ENCODE data around the gene P3H1.
"Not testable (repeated sequence)": the region's sequence is repeated elsewhere in the genome, so short reads cannot be mapped to it uniquely, and the experiment has no call there.

Gene P3H1

DNA sequence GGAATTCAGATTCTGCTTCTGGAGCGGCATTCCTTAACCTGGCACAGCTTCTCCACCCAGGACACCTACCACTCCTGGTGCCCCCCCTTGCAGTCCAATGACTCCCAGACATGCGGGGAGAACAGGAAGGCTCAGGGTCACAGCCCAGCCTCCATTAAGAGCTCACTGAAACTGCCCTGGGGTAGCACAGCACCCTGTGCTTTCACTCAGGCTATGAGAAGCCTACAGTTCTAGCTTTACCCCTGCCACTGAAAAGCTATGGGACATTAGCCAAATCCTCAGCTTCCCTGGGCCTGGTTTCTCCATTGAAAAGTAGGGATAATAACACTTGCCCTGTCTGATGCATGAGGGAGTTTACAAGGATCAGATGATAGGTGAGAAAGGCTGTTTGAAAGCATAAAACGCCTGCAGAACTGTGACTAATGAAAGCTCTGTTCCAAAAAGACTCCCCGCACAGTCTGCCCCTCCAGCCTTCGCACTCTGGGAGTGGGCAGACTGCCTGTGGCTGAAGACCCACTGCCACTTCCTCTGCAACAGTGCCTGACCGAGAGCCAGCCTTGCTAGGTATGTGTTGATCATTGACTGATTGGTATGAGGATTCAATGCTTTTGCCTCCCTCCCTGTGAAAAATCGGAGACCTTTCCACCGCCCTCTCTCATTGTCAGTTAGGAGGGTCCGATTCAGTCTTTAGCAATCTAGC, 24.1 kb downstream of the P3H1 start:
- no peak for DNase-seq

DNA sequence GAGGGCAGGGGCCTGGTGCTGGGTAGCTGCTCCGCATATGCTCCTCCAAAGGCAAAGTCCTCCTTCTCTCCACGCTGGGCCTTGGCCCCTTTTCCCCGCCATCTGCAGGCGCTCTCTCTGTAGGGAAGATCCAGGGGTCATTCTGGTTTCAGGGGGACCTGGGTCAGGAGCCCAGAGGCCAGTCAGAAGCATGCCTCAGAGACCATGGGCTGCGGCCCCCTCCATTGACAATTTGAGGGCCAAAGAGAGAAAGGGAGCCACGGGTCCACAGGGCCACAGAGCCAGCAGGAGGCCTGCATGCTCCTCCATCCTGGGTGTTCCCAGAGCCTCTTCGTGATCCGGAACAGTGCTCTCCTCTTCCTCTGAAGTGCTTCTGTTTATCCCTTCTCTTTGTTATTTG, 24.7 kb downstream of the P3H1 start:
- DNase-seq = no peak

DNA sequence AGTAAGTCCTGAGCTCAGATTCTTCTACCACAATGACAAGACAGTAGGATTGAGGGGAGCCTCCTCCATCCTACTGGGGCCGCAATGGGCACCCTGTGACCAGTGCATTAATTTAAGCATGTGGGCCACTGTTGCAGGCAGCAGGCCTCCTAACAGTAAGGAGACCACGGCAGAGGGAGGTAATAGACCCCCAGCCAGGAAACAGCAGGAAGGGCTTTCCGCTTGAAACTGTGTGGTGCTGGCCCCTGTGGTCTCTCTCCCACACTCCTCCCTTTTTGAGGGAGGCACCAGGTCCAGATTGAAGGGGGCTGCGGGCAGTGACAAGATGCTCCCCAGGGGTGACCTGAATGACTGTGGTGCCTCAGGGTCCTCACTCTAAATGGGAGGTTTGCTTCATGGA, 25.1 kb downstream of the P3H1 start:
- no peak for DNase-seq

DNA sequence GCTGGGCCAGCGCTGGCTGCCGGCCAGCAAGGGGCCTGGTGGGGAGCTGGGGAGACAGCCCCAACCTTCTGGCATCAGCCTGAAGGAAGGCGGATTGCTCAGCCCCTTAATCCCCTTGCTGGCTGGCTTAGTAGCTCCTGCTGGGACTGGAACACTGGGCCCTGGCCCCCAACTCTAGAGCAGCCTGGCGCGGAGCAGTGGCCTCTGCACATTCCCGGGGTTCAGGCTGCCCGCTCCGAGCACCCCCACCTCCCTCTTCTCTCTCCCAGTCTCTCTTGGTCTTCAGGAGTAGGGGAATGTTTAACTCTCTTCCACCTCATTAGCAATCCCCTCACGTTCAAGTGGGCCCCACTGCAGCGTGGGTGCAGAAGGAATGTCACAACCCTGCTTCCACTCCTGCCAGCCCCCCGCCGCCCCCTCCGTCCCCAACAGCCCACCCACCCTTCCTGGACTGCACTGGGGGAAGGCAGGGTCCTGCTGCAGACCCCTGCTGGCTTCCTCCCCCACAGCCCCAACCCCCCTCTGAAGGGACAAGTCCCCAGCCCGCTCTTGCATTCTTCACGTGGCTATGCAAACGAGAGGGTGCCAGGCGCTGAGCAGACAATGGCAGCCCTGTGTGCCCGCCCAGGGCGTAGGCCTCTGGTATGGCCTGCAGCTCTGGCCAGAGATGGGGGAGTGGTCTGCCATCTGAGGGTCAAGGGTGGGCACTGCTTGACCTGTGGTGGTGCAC, 25.8 kb downstream of the P3H1 start:
- no peak for DNase-seq

DNA sequence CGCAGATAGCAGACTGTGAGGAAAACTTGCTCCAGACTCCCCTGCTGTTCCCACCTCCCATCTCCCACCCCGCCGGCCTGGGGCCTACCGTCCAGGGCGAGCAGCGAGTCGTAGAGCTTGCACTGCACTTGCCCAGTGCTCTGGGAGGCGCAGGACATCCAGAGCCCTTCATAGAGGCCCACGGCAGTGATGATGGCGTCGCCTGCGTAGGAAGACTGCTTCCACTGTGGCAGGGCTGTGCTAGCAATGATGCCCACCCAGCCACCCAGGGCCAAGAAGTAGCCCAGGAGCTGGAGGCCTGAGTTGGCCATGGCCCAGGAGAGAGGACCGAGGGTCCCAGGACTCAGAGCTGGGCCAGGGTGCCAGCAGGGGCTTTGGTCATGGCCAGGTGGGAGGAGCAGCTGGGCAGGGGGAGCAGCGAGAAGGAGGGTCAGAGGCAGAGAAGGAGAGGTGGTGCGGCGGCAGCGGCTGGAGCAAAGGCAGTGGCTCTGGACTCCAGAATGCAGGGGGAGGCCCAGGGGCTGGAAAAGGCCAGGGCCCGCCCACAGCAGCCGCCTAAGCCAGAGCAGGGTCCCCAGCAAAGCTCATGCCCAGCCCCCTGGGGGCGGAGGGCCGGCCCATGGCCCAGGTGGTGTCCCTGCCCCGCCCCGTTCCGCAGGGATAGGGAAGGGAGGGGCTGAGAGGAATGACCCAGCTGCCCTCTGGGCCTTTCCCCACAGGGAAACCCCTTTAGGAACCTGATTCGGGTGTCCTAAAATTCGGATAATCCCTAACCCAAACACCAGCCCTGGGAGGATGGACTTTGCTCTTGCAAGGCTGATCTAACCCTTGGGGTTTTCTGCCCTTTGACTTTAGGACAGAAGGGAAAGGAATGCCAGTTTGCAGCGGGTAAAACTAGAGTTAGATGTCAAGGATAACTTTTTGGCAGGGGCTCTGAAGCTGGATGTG, 26.8 kb downstream of the P3H1 start, which contains the start of gene CLDN19:
CLDN19 (minus strand) TSS at position 484 of the 948 bp plus-strand sequence; CDS start at position 311, 173 bp downstream.
- no peak for DNase-seq

DNA sequence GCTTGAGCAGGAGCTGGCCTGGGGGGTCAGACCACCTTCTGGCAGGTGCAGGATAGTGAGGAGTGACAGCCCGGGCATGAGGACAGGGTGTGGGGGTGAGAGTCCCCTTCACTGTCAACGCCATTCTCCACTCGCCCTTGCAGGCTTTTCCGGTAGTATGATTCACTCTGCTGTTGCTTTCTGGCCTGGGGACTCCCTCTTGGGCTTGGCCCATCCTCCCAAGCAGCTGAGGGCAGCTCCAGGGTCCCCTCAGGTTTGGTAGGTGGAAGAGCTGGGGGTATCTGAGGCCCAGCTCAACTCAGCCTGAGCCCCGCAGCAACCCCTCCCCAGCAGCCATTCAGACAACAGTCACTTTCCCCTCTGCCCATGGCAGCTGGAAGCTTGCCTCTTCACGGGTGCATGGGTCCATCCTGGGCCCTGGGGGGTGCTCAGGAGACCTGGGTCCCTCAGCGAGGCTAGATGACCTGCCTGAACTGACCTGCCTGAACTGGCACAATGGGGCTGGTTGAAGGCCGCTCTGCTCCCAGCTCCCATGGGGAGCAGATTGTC, 28.1 kb downstream of the P3H1 start:
- no peak for DNase-seq

DNA sequence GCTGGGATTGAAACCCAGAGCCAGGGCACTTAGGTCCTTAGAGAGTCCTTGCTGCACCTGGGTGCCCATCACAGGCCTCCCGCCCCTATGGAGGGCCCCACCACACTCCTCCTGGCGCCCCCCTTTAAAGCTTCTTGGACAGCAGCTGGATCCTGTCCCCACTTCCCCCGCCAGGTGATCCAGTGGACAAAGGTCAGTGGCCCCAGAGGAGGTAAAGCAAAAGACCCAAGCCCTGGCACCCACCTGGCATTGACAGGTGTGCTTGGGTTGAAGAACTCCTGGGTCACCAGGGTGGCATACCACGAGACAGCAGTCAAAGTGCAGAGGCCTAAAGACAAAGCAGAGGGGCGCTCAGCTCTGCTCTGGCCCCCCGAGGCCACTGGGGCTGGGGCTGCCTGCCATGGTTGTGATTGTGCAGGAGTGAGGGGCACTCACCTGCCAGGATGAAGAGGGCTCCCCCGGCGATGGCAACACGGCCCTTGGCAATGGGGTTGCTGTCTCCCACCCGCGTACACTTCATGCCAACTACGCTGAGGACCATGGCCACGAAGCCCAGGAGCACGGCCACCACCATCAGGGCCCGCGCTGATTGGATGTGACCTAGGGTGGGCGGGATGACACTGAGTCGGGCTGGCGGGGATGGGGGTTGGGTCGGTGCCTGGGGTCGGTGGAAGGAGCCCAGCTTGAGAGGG, 28.7 kb downstream of the P3H1 start:
- DNase-seq = no peak

DNA sequence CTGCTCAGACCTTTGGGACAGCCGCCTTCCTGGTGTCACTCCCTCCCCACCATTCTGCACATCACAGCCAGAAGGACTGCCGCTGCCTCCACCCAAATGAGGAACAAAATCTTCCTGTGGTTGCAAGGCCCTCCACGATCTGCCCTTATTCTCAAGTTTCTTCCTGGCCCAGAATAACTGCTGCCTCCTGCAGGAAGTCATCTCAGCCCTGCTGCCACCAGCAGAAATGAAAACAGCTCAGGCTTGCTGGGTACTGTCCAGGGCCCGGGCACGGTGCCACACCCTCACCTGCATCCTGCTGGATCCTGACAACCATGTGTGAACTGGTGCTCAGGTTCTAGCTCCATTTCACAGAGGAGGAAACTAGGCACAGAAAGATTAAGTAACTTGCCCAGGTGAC, 29.6 kb downstream of the P3H1 start:
- no peak for DNase-seq

DNA sequence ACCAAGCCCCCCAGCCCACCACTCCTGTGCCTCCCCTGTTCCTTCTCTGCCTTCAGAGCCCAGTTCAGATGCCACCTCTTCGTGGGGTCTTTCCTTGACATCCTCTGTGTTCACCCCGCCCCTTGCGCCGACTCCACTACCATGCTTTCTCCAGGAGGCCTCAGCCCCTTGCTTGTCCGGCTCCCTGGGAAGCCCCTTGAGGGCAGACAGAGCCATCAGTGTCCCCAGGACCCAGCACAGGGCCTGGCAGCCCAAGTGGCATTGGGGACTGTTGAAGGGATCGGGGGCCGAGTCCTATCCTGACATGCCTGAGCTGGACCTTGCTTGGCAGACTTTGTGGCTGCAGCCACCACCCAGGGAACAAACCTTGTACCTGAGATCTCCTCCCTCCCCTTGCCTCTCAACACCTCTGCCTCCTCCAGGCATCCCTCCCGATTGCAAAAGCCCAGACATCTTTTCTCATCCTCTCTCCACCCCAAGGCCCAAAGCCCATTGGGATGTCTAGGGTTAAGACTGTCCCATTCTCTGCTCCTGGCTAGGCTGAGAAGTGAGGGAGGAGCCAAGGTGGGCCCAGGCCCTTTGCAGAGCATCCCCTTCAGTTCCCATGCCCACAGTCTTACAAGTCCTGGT, 30.1 kb downstream of the P3H1 start:
- no peak for DNase-seq

DNA sequence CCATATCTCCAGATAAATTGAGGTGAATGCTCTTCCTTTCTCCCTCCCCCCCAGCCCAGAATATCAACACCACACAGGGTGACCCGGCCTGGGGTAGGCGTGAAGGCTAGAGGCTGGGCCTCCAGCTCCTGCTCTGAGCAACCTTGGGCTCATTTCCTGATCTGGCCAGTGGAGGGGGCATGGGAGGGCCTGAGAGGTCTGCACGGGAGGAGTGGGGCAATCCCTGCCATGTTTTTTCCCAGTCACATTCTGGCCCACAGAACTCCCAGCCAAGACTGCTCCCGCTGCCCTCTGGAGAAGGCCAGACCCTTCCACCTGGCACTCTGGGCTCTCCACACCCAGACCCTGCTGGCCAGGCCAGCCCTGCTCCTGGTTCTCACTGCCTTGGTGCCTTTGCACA, 30.7 kb downstream of the P3H1 start:
- DNase-seq = no peak

DNA sequence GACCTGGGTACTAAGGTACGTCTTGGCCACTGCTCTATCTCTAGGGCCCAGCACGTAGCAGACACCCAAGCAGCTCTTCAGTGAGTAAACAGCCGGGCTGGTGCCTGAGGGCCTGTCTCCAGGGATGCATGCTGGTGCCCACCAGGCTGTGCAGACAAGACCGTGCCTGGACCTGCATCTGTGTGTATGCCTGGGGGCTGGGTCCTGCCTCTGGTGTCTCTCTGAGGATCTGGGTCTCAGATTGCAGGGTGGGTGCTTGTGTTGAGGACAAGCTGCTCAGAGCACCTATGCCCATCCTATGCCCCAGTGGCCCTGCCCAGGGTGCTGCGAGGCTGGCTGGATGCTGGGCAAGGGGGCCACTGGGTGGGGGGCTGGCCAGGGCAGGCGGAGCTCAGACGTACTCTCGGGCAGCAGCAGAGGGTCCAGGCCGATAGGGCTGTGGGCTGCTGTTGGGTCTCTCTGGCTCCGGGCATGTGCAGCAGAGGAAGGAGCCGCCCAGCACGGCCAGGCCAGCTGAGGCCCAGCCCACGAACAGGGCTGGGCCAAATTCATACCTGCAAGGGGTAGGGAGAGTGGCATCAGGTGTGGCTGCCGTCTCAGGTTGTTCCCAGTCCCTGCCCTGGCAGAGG, 31.2 kb downstream of the P3H1 start:
- DNase-seq = no peak

DNA sequence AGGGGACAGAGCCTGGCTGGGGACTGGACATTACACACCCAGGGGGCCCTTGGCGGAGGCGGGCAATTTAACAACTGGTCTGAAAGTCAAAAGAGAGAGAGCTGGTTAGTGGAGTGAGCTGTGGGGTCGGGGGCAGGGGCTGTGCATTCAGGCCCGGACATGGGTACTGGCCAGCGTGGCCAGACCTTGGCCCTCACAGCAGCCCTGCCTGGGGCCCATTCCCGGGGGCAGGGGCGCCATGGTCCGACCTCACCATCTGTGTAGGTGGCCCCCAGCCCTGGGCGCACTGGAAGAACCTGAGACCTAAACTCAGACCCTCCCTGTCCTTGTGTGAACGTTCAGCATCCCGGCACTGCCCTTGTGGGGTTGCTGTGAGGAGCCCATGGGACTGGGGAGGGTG, 31.8 kb downstream of the P3H1 start:
- DNase-seq = no peak

DNA sequence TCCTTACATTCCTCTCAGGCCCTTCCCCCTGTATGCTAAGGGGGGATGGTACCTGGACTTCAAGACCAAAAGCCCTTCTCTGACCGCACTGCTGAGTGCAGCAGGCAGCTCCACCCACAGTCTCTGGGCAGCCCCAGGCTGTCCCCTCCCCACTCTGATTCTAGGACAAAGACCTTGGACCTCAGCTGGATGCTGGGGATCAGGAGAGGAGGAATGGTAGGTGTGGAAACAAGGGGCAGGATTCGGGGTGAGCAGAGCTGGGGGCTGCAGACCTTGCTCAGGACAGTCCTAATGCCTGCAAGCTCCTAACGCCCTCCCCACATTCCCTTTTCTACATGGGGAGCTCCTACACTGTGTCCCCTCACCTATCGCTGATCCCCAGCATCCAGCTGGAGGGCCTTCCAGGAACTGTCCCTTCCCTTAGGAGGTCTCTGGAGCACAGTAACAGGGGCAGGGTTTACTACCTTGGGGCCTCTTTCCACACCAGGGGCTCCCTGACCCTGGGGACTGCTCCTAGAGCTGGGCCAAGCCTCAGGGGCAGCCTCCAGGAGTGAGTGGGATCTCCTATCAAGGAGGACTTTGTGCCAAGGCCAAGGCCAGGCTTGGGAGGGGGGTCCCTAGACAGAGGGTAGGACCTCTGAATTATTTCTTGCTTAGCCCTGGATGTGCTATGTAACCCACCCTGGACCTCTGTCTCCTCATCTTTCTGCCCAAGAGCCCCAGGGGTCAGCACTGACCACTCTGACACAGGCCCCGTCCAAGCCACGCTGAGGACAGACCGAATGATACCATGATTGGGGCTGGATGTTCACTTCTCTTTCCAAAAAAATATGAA, 32.4 kb downstream of the P3H1 start:
- no peak for DNase-seq

DNA sequence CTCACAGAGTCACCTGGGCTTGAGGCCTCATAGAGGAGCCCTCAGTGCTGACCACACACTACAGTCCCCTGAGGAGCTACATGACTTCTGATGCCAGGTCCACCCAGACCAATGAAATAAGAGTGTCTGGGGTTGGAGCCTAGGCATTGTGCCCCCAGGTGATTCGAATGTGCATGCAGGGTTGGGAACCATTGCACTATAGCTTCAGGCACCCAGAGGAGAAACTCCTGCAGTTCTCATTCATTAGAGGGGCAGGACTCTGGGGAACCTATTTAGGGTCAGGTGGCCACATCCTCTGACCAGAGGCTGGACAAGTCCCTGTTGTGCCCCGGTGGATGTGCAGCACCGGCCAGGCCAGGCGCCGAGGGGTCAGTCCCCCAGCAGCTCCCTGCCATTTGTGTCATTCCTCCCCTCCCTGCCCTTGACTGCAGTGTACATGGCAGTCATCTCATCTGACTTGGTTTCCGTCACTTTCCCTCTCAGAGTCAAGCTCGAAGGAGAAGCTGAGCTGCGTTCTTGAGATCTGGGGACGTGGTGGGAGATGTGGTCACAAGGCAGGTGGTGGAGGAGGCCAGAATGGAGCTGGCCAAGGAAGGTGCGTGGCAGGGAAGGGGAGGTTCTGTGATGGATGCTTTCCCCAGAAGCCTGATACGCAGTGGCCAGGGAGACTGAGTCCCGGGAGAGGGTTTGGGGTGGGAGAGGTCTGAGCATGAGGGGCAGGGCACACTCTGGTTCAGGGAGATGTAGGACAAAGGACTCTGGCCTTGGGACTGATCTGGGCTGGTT, 33.2 kb downstream of the P3H1 start:
- DNase-seq = no peak

DNA sequence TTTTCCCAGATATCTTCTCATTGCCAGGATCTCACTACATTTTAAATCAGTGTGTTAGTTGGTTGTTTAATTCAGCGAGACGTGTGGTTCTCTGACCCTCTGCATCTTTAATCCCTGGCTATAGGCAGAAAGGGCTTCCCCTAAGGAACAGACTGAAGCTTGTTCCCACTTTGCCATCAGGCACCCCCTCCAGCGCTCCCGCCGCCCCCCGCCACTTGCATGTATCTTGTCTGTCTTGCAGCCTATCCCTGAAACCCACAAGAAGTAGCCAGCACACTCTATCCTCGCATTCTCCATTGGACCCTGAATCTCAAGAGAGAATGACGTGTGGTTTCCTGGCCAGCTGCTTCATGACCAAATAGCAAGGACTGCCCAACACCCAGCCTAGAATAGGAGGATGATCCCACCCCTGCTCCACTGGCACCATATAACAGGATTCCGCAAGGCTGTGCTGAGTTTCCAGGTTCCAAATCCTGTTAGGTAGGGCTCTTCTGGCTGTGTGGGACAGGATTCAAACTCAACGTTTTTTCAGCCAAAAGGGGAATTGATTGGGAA, 34.6 kb downstream of the P3H1 start:
- DNase-seq = no peak

DNA sequence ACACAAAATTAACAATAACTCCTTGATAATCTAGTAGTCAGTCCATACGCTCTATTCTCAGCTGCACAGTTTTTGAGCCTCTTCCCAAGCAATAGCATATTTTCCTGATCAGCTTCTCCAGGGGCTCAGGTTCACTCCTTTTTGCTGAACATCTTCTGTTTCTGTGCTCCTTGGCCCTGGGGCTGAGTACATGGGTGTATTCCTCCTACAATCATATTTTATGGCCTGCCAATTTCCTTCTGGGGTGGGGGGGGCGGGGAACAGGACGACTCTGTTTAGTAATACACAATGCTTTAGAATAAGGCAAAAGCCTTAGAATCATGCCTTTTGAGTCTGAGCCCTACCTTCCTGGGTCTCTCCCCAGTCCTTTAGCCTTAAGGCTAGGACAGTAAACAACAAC, 35.2 kb downstream of the P3H1 start:
- DNase-seq = no peak

DNA sequence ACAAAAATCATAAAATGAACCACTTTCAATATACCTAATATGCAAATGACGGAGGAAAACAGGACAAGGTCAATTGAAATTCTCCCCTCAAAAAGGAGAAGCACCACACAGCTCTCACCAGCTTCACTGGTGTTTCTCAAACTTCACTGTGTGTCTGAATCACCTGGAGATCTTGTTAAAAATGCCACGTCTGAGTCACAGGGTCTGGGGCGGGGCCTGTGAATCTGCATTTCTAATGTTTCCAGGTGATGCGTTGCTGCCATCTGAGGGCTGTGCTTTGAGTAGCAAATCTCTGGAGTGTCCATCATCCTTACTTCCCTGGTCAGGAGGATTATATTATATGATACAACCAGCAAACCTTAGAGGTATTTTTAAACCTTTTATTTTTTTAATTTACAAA, 35.8 kb downstream of the P3H1 start:
- DNase-seq = no peak

DNA sequence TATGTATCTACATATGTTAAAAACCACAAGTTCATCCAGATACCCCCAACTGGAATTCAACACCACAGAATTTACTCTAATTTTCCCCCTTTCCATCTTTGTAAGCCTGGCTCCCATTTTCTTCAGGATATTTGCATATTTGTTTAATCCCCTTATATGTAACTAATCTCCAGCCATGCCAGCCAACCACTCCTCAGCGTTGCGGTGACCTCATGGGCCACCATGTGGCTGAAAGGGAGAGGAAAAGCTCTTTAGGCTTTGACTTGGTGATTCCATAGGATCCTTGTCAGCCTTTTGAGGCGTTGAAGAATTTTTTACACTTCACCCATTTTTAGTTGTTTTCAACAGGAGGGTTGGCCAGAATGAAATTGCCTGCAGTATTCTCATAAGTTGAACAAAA, 36.8 kb downstream of the P3H1 start:
- no peak for DNase-seq

DNA sequence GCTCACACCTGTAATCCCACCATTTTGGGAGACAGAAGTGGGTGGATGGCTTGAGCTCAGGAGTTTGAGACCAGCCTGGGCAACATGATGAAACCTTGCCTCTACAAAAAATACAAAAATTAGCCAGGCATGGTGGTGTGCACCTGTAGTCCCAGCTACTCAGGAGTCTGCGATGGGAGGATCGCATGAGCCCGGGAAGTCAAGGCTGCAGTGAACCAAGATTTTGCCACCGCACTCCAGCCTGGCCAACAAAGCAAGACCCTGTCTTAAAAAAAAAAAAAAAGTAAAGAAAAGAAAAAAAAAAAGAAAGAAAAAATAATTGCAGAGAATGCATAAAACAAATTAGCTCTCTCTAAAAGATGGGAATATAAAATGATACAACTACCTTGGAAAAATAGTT, 41.0 kb downstream of the P3H1 start:
- DNase-seq = not testable (repeated sequence)
